HG03457 (cell line): ENCODE results near the gene STXBP5.
A peak's percentile ranks its signal among the peaks of the same experiment; 100 is the strongest.

ENCODE experiments used
- ATAC-seq: cut with Tn5 transposase; IDR thresholded peaks from one replicate; pipeline ENCODE4 v1.9.1; 2021; ENCODE audit warnings: moderate number of reproducible peaks; ENCODE audit not compliant: unreplicated experiment

Gene STXBP5

GRCh38 chr6:147421903-147422302 lies 217.7 kb downstream of the STXBP5 start:
- no peak for ATAC-seq

- no peak for ATAC-seq
Observed at GRCh38 chr6:147423111-147423510, 218.9 kb downstream of the STXBP5 start.

DNA sequence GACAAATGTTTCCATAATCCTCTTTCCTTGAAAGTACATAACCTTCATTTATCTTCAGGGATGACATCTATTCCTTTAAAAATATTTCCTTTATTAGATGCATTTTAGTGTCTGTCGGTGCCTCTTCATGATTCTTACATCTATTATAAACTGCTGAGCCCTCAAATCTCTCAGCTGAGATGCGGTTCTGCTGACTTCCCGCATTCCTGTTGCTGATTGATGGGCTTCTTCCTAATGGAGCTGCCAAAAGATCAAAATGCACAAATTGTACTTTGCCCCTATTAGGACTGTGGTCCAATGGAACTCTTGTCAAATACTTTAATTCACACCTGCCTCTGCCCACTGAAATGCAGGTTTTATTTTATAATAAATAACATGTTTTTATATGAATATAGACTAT lies 225.6 kb downstream of the STXBP5 start:
- ATAC-seq = no peak

- ATAC-seq = no peak
Observed at GRCh38 chr6:147430811-147431210, 226.6 kb downstream of the STXBP5 start.

GRCh38 chr6:147434076-147434475 lies 229.9 kb downstream of the STXBP5 start:
- no peak for ATAC-seq

GRCh38 chr6:147434516-147434915 lies 230.3 kb downstream of the STXBP5 start:
- ATAC-seq = no peak

DNA sequence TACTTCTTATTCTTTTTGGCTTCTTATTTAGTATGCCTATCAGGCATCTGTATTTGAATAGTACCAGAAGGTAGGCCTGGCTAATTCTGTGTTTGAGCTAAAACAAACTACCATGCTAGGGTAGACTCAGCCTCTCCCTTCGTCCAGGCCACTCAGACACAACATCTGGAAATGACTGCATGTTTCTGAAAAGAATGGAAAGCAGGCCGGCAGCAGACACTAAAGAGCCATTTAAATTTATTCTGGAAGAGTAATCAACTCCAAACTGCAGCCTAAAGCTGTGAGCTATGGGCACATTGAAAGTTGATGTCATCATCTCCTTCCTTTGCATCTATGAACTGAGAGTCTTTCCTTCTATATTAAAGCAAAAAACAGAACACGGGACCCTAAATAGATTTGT lies 233.4 kb downstream of the STXBP5 start:
- ATAC-seq = no peak

DNA sequence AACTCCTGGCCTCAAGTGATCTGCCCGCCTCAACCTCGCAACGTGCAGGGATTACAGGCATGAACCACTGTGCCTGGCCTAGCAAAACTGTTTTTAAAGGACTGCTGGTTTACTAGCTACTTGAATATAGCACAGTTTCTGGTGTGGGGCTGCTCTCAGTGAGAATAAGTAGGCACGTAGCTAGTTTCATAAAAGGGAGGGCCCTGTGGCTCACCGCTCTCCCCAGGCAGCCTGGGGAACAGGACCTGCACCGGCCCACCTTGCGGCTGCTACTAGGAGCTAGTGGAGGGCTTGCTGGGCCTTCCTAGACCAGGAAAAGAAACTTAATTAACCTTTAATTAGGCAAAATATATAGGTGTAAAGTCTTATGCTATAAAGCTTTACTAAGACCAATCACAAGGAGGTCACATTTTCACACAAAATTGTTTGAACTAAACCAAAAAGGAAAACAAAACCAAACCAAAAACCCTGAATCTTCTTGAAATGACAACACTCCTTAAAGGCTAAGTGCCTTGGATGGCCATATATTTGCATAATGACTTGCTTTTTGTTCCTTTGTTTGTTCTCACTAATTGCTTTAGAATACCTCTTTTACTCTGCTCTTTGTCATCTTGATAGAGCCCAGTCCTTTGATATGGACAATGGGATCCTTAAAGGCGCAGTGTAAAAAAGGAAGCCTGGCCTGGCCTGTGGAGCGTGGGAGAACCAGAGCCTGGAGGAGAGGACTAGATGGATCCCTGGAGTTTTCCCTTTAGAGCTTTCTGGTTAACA lies 234.7 kb downstream of the STXBP5 start:
- peak; percentile 62 for ATAC-seq
